HCT116 (cell line): ENCODE results near the gene UVSSA. TPM values are rescaled to one million over a fixed set of nuclear protein-coding genes. Genes with fewer than 3 reads are reported as not detected.

Experiments
- ATAC-seq: fragments of 200-7000 bp; cut with Tn5 transposase; 2 replicates; pipeline ENCODE4 v1.9.1; 2020; ENCODE audit warnings: mild to moderate bottlenecking, moderate library complexity
- BruUV-seq: library from RNA; stranded (reverse); fragments of 400-500 nt; replicated peaks from 2 replicates; lab custom pipeline; 2021; lab: Mats Ljungman, UMichigan
- CTCF ChIA-PET: fragments of 300-600 bp; sonication (Branson Sonifier 250); formaldehyde crosslinking; loops from one replicate; lab custom pipeline; 2021; ENCODE audit warnings: antibody characterized with exemption; lab: Charles Lee
- POLR2A ChIA-PET: fragments of 300-600, 350-600 bp; sonication (Branson Sonifier 250); formaldehyde crosslinking; loops from one replicate; lab custom pipeline; 2021; ENCODE audit warnings: antibody characterized with exemption; lab: Charles Lee
- RAD21 ChIA-PET, 2 experiments: fragments of 300-600 bp; sonication (Branson Sonifier 250); formaldehyde crosslinking; loops; one replicate each; lab custom pipeline; 2023; ENCODE audit warnings: low total read pairs in 2 of 2; ENCODE audit not compliant: uncharacterized antibody in 2 of 2, unreplicated experiment in 2 of 2, low non-redundant PET in 1 of 2; lab: Charles Lee
- DNase-seq: peaks from one replicate; pipeline ENCODE4 v3.0.0-alpha.2; 2010; ENCODE audit warnings: low read depth, low spot score
- H2AFZ ChIP-seq: fragments of 200-600 bp; shearing (Covaris generic), sonication (generic); 2 replicates; pipeline ENCODE4 v1.6.1; 2017; ENCODE audit warnings: low read depth, mixed run types, mixed read lengths, antibody characterized with exemption, low read length; ENCODE audit not compliant: poor library complexity, severe bottlenecking
- H3K27ac ChIP-seq: 2 replicates; pipeline ENCODE4 v1.5.1; 2012; ENCODE audit warnings: low read depth, low read length
- H3K27me3 ChIP-seq: fragments of 200-600 bp; sonication (generic); 2 replicates; pipeline ENCODE4 v1.6.1; 2016; ENCODE audit warnings: mixed run types, low read length, mixed read lengths; ENCODE audit not compliant: insufficient read depth
- H3K36me3 ChIP-seq, 2 experiments: fragments of 200-500 bp in 1 of 2; fragments of 200-600 bp in 1 of 2; sonication (Bioruptor generic) in 1 of 2; sonication (generic) in 1 of 2; 2 replicates each; pipeline versions ENCODE4 v1.5.1 to v1.6.1; 2014 to 2016; ENCODE audit warnings: low read length in 2 of 2, inconsistent platforms in 1 of 2, mixed read lengths in 1 of 2, mixed run types in 1 of 2; ENCODE audit not compliant: insufficient read depth in 2 of 2, control insufficient read depth in 1 of 2
- H3K4me1 ChIP-seq, 2 experiments: fragments of 200-600 bp in 1 of 2; sonication (generic) in 1 of 2; 2 replicates each; pipeline versions ENCODE4 v1.5.1 to v1.6.1; 2012 to 2017; ENCODE audit warnings: low read length in 2 of 2, inconsistent platforms in 1 of 2, mild to moderate bottlenecking in 1 of 2, mixed read lengths in 1 of 2, mixed run types in 1 of 2, moderate library complexity in 1 of 2; ENCODE audit not compliant: insufficient read depth in 2 of 2, control insufficient read depth in 1 of 2
- H3K4me2 ChIP-seq: fragments of 200-600 bp; sonication (generic); 2 replicates; pipeline ENCODE4 v1.6.1; 2017; ENCODE audit warnings: mixed run types, low read length, mixed read lengths
- H3K4me3 ChIP-seq, 2 experiments: fragments of 200-600 bp in 1 of 2; sonication (generic) in 1 of 2; replicated peaks in 1 of 2; 2 replicates each; pipeline ENCODE4 v1.5.1; 2011 to 2016; ENCODE audit warnings: low read length in 2 of 2, control low read depth in 1 of 2, low read depth in 1 of 2, mild to moderate bottlenecking in 1 of 2, mixed read lengths in 1 of 2, mixed run types in 1 of 2
- H3K79me2 ChIP-seq: fragments of 200-600 bp; sonication (generic); 2 replicates; pipeline ENCODE4 v1.6.1; 2017; ENCODE audit warnings: mild to moderate bottlenecking, mixed run types, low read length, moderate library complexity, mixed read lengths; ENCODE audit not compliant: insufficient read depth
- H3K9ac ChIP-seq: fragments of 200-600 bp; sonication (generic); 2 replicates; pipeline ENCODE4 v1.6.1; 2016; ENCODE audit warnings: low read length, mixed read lengths
- H3K9me2 ChIP-seq: fragments of 200-600 bp; sonication (generic), shearing (Covaris generic); 2 replicates; pipeline ENCODE4 v1.6.1; 2017; ENCODE audit warnings: mixed run types, mild to moderate bottlenecking, moderate library complexity; ENCODE audit not compliant: insufficient read depth
- H3K9me3 ChIP-seq, 2 experiments: fragments of 200-500 bp in 1 of 2; fragments of 200-600 bp in 1 of 2; sonication (Bioruptor generic) in 1 of 2; sonication (generic) in 1 of 2; 2 replicates each; pipeline ENCODE4 v1.6.1; 2014 to 2017; ENCODE audit warnings: low read length in 2 of 2, mixed read lengths in 2 of 2, inconsistent platforms in 1 of 2, low read depth in 1 of 2, mild to moderate bottlenecking in 1 of 2, mixed run types in 1 of 2, moderate library complexity in 1 of 2; ENCODE audit not compliant: control insufficient read depth in 1 of 2, insufficient read depth in 1 of 2
- H4K20me1 ChIP-seq: fragments of 200-600 bp; sonication (generic), shearing (Covaris generic); 2 replicates; pipeline ENCODE4 v1.6.1; 2017; ENCODE audit warnings: mixed run types, mild to moderate bottlenecking, moderate library complexity; ENCODE audit not compliant: insufficient read depth
- CBX3 ChIP-seq: IDR thresholded peaks from 2 replicates; pipeline ENCODE4 v1.6.1; 2012; ENCODE audit warnings: low read depth
- CEBPB ChIP-seq: IDR thresholded peaks from 2 replicates; pipeline ENCODE4 v1.6.1; 2012; ENCODE audit warnings: low read depth
- CTCF ChIP-seq, 3 experiments: fragments of 200-600 bp in 1 of 3; sonication (generic) in 1 of 3; IDR thresholded peaks in 2 of 3; conservative IDR thresholded peaks in 1 of 3; 2 replicates each; pipeline ENCODE4 v1.5.1; 2012 to 2017; ENCODE audit warnings: low read depth in 2 of 3, low read length in 2 of 3, antibody characterized with exemption in 1 of 3, borderline replicate concordance in 1 of 3, control low read depth in 1 of 3, mild to moderate bottlenecking in 1 of 3, mixed read lengths in 1 of 3, mixed run types in 1 of 3, moderate library complexity in 1 of 3; ENCODE audit not compliant: insufficient read depth in 1 of 3
- EGR1 ChIP-seq: IDR thresholded peaks from 2 replicates; pipeline ENCODE4 v1.6.1; 2012; ENCODE audit warnings: low read depth
- ELF1 ChIP-seq: IDR thresholded peaks from 2 replicates; pipeline ENCODE4 v1.6.1; 2012; ENCODE audit warnings: low read depth, borderline replicate concordance
- EZH2phosphoT487 ChIP-seq: fragments of 200-600 bp; IDR thresholded peaks from 2 replicates; pipeline ENCODE4 v1.6.1; 2018; ENCODE audit warnings: antibody characterized with exemption, borderline replicate concordance
- JUND ChIP-seq: IDR thresholded peaks from 2 replicates; pipeline ENCODE4 v1.6.1; 2012
- POLR2A ChIP-seq: IDR thresholded peaks from 2 replicates; pipeline ENCODE4 v1.7.0; 2011; ENCODE audit warnings: borderline replicate concordance; ENCODE audit not compliant: insufficient read depth, insufficient read length; ENCODE audit errors: extremely low read depth
- POLR2AphosphoS5 ChIP-seq: IDR thresholded peaks from 2 replicates; pipeline ENCODE4 v1.6.1; 2011; ENCODE audit warnings: mild to moderate bottlenecking, low read depth, low read length, moderate library complexity
- RAD21 ChIP-seq: IDR thresholded peaks from 2 replicates; pipeline ENCODE4 v1.6.1; 2012; ENCODE audit warnings: low read depth, mild to moderate bottlenecking
- YY1 ChIP-seq: IDR thresholded peaks from 2 replicates; pipeline ENCODE4 v1.6.1; 2011; ENCODE audit warnings: low read length, low read depth, moderate library complexity, mild to moderate bottlenecking; ENCODE audit not compliant: insufficient replicate concordance; ENCODE audit errors: extremely low read depth
- ZFX ChIP-seq: fragments of 450-650 bp; IDR thresholded peaks from 2 replicates; pipeline ENCODE4 v1.6.1; 2017
- intact Hi-C: fragments of 100-400 bp; cut with micrococcal nuclease; formaldehyde crosslinking; loops from 2 replicates; pipeline ENCODE4 v1.10.0; 2022
- total RNA-seq: library from RNA; stranded (reverse); gene quantifications from one replicate; pipeline ENCODE4 v1.2.1, GENCODE V29; 2021; ENCODE audit not compliant: unreplicated experiment

Gene UVSSA
- total RNA-seq, 1 experiment from 2014 or later = 30.5 TPM

GRCh38 chr4:1325681-1326635, 21.1 kb upstream of the UVSSA start:
- Histone ChIP-seq H3K27me3 (no peaks in the 10 kb centered on the region), H3K4me1 (peaks cover 8 to 44% of the 10 kb centered on the region in 2 experiments; a peak in 3 of 4 replicates), H3K4me3 (no peak overlapping the region), H3K9me3 (no peaks in the 10 kb centered on the region), H3K9me2 (no peaks in the 10 kb centered on the region), H3K79me2 (peaks cover 70% of the 10 kb centered on the region), H3K4me2 (no peak overlapping the region), H2AFZ (no peak overlapping the region), H3K36me3 (peaks cover 9 to 23% of the 10 kb centered on the region in 2 experiments; a peak in 3 of 4 replicates), H3K27ac (peak overlapping the region; percentile 59; the same call in 1 of the 2 replicates), H3K9ac (no peak overlapping the region), H4K20me1 (no peaks in the 10 kb centered on the region)
- ChIA-PET RAD21 (no interaction called here), POLR2A (no interaction called here), CTCF (no interaction called here)
- intact Hi-C loops = no loop called here
- no TSS peak for BruUV-seq
- TF ChIP-seq CTCF (IDR thresholded peaks at IDR 0.05 in 2 of 3, conservative IDR thresholded peaks at IDR 0.05 in 1 of 3; ENCODE audit: borderline replicate concordance in 1 of 3, insufficient read depth in 1 of 3, low read depth in 2 of 3, low read length in 2 of 3) (no peak), CBX3 (no peak)
- ATAC-seq = no peak
- DNase-seq = no peak

- RAD21 ChIA-PET = no interaction called here
- intact Hi-C loops = no loop called here
- H3K27me3 ChIP-seq = no peaks in the 10 kb centered on the region
- H3K4me3 ChIP-seq = no peak overlapping the region
- CTCF ChIA-PET = no interaction called here
- ATAC-seq = no peak
- H4K20me1 ChIP-seq = no peaks in the 10 kb centered on the region
- BruUV-seq = no TSS peak
- peaks cover 69% of the 10 kb centered on the region for H3K79me2 ChIP-seq
- H3K9me3 ChIP-seq = no peaks in the 10 kb centered on the region
- POLR2A ChIA-PET = no interaction called here
- DNase-seq = no peak
- no peak overlapping the region for H2AFZ ChIP-seq
- no peak overlapping the region for H3K27ac ChIP-seq
- H3K36me3 ChIP-seq = peaks cover 9 to 23% of the 10 kb centered on the region in 2 experiments; a peak in 3 of 4 replicates
- no peak overlapping the region for H3K9ac ChIP-seq
- H3K4me2 ChIP-seq = no peak overlapping the region
- H3K4me1 ChIP-seq = peaks cover 8 to 38% of the 10 kb centered on the region in 2 experiments; a peak in 3 of 4 replicates
- no peaks in the 10 kb centered on the region for H3K9me2 ChIP-seq
- no peak for TF ChIP-seq CEBPB
- no peak for TF ChIP-seq EZH2phosphoT487
- TF ChIP-seq ZFX = no peak
- no peak for TF ChIP-seq ELF1
- TF ChIP-seq POLR2A = no peak
- no peak for TF ChIP-seq POLR2AphosphoS5
- no peak for TF ChIP-seq EGR1
- TF ChIP-seq YY1 = no peak
- TF ChIP-seq RAD21 = no peak
- no peak for TF ChIP-seq JUND
Observed at GRCh38 chr4:1326751-1327525, 20.1 kb upstream of the UVSSA start.
